ENCODE data around the gene DHRS3. TPM values are rescaled to one million over a fixed set of nuclear protein-coding genes. Genes with fewer than 3 reads are reported as not detected.
"Not testable (repeated sequence)": the region's sequence is repeated elsewhere in the genome, so short reads cannot be mapped to it uniquely, and the experiment has no call there.

Gene DHRS3
- polyA plus RNA-seq, 1 donor = 14.1 TPM

DNA sequence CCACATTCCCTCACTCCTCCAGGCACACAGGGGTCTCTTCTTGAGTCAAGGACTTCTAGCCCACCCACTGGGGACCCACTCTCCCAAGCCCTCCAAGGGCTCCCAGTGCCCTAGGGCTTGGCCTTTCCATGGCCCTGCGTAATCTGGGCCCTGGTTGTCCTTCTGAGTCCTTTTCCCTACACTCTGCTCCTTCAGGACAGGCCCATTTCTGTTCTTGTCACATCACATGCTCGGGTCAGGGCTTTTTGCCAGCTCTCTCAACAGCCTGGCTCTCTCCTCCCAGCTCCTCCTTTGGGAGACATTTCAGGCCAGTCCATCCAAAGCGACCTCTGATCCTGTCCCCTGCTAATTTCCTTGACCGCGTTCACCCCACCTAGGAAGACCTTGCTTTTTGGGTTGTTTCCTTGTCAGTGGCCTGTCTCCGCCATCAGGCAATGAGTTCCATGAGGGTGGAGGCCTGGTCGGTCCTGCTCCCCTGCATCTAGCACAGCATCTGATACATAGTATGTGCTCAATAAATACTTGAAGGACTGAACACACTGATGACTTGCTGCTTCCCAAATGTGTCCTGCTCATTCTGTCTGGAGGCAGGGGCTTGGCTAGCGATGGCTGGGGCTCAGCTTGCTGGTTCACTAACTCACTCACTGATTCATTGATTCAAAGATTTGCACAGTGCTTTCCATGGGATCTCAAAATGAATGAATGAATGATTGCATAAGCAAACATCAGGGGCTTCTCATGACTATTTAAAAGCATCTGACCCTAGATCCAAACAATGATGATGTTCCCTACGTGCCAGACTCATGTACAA lies 44.8 kb downstream of the DHRS3 start:
- no peak for DNase-seq

DNA sequence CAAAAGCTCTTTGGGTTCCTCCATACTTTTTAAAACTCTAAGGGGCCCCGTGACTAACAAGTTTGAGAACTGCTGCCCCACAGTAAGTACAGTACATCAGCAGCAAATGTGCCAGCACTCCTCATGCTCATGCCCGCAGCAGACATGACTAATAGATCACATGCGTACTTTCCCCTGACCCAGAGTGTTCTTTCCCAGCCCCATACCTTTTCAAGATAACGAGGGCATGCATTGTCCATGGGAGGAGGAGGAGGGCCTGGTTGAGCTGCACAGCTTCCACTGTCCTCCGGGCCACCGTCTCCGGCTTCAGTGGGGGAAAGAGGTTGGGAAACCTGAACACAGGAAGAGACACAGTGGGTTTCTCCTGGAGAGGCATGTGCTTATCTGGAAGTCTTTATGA lies 45.5 kb downstream of the DHRS3 start:
- DNase-seq = no peak

DNA sequence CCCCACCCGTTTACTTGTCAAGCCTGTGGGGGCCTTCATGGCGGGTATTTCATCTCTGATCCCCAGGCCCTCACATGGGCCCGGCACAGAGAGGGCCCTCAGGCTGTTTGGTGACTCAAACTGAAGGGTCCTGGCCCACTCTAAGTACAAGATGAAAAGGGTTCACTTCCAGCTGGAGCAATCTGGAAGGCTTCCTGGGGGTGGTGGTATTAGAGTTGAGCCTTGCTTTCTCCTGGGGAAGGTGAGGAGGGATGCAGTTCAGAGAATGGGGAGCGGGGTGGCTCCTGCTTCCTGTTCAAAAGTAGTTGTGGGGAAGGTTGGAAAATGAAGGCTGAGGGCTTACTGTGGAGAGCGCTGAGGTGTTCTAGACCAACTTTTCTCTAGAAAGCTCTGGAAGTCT lies 47.7 kb downstream of the DHRS3 start:
- no peak for DNase-seq

DNA sequence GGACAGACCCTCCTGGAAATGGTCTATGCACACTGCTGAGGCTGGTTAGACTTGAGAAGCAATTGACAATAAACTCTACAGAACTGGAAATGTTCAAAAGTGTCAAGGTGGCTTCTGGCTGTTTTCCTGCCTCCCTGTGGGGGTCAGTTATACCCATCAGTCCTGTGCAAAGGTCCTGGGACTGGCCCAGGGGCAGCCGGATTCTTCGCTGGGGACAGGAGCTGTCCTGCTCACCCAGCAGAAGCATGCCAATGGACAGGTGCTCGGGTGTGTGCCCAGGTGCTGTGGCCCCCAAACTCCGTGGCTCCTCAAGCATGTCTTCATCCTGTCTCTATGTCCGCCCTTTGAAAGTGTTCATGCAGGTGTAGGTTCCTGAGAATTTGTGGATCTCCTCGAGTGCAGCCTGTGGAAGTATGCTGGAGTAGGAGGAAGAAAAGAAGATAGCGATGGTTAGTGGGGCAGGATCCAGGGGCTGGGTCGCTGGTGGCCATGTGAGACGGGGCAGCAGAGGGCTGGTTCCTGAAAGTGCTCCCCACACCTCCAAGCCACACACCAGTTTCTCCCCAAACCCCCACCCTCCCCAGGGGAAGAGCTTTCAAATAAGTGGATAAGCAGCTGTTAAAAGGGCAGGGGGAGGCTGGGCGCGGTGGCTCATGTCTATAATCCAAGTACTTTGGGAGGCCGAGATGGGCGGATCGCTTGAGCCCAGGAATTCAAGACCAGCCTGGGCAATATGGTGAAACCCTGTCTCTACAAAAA lies 49.8 kb downstream of the DHRS3 start:
- DNase-seq = no peak

DNA sequence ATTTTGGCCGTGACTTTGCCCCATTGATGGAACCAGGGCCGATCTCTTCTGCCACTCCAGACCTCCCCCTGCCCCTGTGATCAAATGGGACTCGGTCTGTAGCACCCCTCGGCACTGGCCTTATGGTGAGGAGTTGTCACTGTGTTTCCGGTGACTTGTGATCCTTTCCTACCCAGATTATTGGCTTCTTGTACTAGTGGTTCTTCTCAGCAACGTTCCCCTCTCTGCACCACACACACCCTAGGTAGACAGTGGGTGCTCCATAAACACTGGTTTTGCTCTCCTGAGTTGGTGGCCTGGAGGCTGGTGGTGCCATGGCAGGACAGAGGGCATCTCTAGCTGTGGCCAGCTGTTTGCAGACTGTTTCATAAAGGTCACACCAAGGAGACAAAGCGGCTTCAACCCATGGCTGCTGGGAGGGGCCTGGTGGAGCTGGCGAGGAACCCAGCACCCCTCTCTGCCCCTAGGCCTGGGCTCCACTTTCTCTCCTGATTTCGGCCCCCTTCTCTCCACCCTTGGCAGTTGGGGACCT lies 50.7 kb downstream of the DHRS3 start:
- DNase-seq = no peak

DNA sequence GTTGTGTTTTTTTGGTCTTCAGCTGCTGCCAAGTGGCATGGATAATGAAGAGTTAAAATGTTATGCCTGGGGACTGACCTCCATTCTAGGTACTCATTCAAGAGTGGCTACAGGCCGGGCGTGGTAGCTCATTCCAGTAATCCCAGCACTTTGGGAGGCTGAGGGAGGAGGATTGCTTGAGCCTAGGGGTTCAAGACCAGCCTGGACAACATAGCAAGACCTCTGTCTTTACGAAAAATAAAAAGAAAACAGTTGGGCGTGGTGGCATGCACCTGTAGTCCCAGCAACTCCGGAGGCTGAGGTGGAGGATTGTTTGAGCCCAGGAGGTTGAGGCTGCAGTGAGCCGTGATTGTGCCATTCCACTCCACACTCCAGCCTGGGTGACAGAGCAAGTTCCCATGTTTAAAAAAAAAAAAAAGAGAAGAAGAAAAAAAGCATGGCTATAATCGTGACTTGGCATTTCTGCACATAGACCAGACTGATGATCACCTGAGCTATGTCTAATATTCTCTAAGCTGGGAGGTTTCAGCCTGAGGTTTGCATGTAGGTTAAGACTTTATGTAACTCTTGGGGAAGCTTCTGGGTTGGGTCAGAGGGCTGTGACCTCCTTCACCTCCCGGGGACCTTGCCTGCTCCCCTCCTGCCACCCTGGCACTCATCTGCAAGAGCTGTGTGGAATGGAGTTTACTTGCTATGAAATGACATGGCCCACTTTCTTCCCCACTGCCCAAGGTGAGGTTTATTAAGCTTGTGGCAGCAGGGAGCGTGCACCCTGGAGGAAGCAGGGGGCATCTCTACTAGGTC lies 51.3 kb downstream of the DHRS3 start:
- DNase-seq = no peak

DNA sequence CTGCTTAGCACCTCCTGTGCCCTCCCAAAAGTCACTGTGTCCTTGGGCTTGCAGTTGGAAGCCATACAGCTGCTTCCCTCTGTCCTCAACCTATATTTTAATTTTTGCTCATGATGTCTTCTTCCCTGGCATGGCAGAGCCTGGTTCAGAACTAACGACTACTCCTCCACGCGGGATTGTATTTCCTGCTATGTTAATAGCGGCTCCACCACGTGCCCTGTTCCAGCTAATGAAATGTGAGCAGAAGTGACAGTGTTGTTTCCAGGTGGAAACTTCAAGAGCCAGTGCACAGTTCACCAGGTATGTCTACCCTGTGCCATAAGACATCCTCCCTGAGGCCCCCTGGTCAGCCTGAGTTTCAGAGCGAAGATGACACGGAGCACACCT lies 52.1 kb downstream of the DHRS3 start:
- no peak for DNase-seq

DNA sequence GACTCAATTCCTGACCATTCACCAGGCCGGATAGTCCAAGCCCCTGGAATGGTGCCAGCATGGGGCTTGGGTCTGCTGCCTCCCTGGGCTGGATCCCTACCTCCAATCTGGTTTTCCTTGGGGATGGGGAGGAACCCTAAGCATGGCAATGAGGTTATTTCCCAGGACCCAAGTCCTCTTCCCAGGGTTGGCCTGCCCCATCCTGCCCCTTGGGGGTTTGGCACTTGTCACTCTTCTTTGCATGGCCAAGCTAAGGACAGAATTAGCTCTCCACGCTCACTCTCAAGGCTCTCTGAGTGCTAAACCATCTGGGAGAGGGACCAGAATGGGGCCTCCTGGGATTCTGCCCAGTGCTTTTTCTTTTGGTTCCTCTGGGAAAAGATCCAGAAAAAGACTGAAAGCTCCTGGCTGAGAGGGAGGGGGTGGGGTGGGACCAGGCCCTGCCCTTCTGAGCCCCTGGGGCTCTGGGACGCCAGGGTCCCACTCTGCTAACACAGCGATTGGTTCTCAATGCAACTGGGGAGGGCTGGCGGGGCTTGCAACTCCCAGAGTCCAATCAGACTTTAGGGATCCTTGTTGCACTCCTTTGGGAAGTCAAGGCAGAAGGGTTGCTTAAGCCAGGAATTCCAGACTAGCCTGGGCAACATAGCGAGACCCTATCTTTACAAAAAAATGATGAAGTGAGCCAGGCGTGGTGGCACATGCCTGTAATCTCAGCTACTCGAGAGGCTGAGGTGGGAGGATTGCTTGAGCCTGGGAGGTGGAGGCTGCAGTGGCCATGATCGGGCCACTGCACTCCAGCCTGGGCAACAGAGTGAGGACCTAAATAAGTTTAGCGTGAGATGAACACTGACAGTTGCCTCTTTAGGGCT lies 52.7 kb downstream of the DHRS3 start:
- DNase-seq = no peak

DNA sequence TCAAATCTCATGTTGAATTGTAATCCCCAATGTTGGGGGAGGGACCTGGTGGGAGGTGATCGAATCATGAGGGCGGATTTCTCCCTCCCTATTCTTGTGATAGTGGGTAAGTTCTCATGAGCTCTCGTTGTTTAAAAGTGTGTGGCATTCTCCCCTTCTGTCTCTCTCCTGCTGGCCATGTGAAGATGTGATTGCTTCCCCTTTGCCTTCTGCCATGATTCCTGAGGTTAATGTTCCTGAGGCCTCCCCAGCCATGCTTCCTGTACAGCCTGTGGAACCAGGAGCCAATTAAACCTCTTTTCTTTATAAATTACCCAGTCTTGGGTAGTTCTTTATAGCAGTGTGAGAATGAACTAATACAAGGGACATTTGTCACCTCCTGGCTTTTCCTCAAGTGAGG lies 53.8 kb downstream of the DHRS3 start:
- not testable (repeated sequence) for DNase-seq

DNA sequence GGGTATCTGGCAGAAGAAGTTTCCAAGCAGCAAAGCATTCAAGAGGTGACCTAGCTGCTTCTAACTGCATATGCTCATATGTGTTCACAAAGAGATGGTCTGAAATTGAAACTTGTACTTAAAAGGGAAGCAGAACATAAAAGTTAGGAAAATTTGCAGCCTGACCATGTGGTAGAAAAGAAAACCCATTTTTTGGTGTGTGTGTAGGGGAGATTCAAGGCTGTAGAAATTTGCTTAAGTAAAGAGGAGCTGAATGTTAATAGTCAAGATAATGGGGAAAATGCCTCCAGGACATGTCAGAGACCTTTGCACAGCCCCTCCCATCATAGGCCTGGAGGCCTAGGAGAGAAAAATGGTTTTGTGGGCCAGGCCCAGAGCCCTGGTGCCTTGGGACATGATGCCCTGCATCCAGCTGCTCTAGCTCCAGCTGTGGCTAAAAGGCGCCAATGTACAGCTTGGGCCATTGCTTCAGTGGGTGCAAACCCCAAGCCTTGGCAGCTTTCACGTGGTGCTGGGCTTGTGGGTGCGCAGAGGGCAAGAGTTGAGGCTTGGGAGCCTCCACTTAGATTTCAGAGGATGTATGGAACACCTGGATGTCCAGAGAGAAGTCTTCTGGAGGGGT lies 54.9 kb downstream of the DHRS3 start:
- no peak for DNase-seq

DNA sequence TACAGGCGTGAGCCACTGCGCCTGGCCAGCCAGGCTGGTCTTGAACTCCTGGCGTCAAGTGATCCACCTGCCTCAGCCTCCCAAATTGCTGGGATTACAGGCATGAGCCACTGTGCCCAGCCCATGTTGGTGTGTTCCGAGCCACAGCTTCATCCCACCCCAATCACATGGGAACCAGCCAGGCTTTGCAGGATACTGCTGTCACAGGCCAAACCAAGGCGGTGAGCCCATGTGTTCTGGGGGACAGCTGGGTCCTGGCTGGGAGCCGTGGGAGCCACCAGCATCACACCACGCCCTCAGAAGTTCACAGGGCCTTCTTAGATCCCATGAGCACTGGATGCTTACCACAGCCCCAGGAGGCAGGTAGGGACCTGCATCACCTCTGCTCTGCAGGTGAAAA lies 56.9 kb downstream of the DHRS3 start:
- no peak for DNase-seq

DNA sequence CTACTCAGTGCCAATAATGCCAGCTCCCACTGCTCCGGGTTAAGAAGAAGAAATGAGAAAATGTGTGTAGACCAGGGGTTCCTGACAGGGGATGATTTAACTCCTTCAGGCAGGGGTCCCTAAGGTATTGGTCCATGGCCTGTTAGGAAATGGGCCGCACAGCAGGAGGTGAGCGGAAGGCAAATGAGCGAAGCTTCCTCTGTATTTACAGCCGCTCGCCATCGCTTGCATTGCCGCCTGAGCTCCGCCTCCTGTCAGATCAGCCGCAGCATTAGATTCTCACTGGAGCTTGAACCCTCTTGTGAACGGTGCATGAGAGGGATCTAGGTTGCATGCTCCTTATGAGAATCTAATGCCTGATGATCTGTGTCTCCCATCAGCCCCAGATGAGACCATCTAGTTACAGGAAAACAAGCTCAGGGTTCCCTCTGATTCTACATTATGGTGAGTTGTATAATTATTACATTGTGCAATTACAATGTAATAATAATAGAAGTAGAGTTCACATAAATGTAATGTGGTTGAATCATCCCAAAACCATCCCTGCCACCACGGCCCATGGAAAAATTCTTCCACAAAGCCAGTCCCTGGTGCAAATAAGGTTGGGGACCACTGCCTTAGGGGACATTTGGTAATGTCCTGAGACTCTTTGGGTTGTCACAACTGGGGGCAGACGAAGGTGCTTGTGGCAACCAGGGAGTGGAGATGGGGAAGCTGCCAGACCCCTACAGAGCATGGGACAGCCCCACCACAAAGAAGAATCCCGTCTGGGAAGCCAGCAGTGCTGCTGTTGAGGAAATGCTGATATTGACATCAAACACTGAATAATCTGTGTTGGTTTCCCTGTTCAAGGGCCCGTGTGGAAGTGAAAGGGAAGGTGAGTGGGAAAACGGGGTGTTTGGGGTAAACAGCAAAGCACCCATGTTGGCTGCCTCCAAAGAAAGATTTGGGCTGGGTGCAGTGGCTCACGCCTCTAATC lies 60.8 kb downstream of the DHRS3 start:
- no peak for DNase-seq

DNA sequence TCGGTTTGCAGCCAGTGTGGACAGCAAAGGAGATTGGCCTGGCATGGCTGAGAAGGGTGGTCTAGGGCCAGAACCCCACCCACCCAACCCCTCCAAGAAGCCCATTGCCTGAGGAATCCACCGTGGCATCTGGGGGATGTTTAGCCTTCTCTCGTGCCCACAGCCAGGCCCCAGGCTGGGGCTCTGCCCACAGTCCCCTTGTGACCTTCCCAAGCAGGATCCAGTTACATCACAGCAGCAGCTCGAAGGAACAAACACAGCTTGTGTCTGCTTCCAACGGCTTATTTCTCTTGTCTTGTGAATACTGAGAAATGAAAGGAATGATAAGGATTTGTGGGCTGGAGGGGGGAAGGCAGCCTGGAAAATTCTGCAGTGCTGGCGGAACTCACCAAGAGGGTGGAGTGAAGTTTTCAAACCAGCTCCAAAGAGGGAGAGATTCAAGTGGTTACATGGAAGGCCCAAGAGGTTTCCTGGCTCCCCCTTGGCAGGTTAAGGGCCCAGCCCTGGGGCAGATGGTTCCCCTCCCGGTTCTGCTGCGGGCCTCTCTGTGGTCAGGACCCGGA lies 61.6 kb downstream of the DHRS3 start:
- DNase-seq = peak; percentile 80

DNA sequence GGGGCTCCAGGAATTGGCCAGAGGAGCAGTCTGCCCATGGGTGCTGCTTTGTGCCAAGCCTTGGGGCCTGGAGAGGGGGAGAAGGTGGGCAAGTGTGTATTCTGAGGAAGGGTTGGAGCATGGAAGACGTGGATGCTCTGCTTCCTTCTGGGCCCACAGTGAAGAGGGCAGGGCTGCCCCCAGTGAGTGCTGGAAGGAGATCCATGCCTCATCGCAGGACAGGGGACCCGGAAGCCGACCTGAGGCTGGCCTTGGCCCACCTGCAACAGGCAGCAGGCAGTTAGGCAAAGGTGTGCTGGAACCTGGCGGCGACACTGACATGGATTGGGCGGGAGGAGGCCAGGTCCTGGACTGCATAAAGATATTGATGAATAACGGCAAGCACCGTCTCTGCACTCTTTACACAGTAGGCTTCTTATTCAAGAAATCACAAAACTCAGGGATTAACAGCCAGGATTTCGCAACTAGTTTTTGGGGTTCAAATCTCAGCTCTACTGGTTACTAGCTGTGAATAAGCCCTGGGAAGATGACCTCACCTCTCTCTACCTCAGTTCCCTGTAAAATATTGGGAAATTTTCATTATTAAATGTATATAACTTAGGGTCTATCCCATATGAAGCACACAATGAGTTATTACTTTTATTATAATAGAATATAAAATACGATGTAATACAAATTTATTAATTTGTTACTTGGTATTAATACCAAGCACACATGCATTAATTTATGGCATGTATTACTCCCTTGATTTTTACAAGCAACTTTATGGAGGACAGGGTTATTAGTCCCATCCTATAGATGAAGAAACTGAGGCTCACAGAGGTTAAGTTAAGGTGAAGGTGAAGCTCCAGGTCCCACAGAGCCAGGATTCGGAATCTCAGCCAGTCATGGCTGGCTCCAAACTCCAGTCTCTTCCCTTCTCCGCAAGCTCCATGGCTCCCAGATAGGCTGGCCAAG lies 62.3 kb downstream of the DHRS3 start:
- DNase-seq = no peak

DNA sequence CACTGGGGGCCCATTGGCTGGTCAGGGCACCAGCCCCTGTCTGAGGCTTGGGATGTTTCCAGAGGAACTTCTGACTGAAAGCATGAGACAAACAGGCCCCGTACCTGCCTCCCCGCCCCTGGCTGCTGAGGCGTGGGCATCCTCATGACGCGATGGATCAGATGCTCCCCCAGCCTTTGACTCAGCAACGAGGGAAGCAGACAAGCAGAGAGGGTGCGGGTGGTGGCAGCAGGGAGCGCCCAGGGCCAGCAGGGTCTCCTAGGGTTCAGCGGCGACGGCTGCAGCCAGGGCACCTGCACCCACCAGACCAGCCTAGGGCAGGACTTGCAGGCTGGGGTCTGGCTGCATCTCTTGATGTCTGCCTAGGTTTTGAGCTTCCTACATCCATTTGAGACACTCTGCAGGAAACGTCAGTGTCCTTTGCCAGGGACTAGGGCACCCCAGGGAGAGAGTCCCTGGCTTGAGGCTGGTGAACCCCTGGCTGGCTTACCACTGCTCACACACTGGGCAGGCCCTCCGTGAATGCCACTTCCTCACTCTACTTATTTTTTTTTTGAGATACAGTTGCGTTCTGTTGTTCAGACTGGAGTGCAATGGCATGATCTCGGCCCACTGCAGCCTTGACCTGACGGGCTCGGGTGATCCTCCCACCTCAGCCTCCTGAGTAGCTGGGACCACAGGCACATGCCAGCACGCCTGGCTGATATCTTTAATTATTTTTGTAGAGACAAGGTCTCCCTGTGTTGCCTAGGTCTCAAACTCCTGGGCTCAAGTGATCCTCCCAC lies 63.3 kb downstream of the DHRS3 start:
- DNase-seq = no peak

DNA sequence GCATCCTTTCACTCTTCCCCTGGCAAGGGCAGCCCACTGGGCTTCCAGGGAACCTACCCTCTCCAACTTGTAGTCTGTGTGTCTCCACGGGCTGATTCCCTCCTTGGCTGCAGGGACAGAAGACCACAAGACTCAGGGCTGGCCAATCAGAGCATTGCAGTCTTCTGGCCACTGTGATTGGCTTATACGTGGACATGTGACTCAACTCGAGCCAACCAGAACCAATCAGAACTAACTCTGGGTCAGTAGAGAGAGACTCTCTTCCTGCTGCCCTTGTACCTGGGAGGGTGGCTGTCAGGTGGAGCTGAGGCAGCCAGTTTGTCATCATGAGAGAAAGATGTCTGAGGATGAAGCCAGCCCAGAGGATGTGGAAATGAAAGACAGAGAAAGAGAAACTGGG lies 64.0 kb downstream of the DHRS3 start:
- DNase-seq = no peak
